ENCODE results near the gene TMEM141. TPM values are rescaled to one million over a fixed set of nuclear protein-coding genes. Genes with fewer than 3 reads are reported as not detected.

Gene TMEM141
- total RNA-seq, 1 donor from 2014 or later = 29.2 TPM

- H3K9me3 Mint-ChIP-seq (ENCODE audit: unreplicated experiment) = peaks cover 7% of the 10 kb centered on the region
- peaks cover 11% of the 10 kb centered on the region for H3K27me3 Mint-ChIP-seq (ENCODE audit: unreplicated experiment)
- H3K36me3 Mint-ChIP-seq (ENCODE audit: unreplicated experiment) = no peaks in the 10 kb centered on the region
- H3K4me3 Mint-ChIP-seq (ENCODE audit: unreplicated experiment) = no peak overlapping the region
- DNase-seq (ENCODE audit: extremely low spot score, unreplicated experiment) = no peak
- no peaks in the 10 kb centered on the region for H3K4me1 Mint-ChIP-seq (ENCODE audit: unreplicated experiment)
- no peak for TF ChIP-seq CTCF (IDR thresholded peaks at IDR 0.05)
- no peak overlapping the region for H3K27ac Mint-ChIP-seq (ENCODE audit: unreplicated experiment)
Observed at GRCh38 chr9:136756836-136757235, 34.3 kb upstream of the TMEM141 start.

GRCh38 chr9:136757328-136757727 is 33.8 kb upstream of the TMEM141 start:
- Mint-ChIP-seq H3K27me3 (ENCODE audit: unreplicated experiment) (peaks cover 7% of the 10 kb centered on the region), H3K4me1 (ENCODE audit: unreplicated experiment) (no peaks in the 10 kb centered on the region), H3K9me3 (ENCODE audit: unreplicated experiment) (peaks cover 7% of the 10 kb centered on the region), H3K27ac (ENCODE audit: unreplicated experiment) (no peak overlapping the region), H3K4me3 (ENCODE audit: unreplicated experiment) (no peak overlapping the region), H3K36me3 (ENCODE audit: unreplicated experiment) (no peaks in the 10 kb centered on the region)
- DNase-seq (ENCODE audit: extremely low spot score, unreplicated experiment) = no peak
- no peak for TF ChIP-seq CTCF (IDR thresholded peaks at IDR 0.05)

GRCh38 chr9:136757751-136758140 is 33.4 kb upstream of the TMEM141 start:
- peaks cover 2% of the 10 kb centered on the region for H3K9me3 Mint-ChIP-seq (ENCODE audit: unreplicated experiment)
- no peaks in the 10 kb centered on the region for H3K36me3 Mint-ChIP-seq (ENCODE audit: unreplicated experiment)
- H3K4me3 Mint-ChIP-seq (ENCODE audit: unreplicated experiment) = no peak overlapping the region
- no peak overlapping the region for H3K27ac Mint-ChIP-seq (ENCODE audit: unreplicated experiment)
- peaks cover 3% of the 10 kb centered on the region for H3K27me3 Mint-ChIP-seq (ENCODE audit: unreplicated experiment)
- H3K4me1 Mint-ChIP-seq (ENCODE audit: unreplicated experiment) = no peaks in the 10 kb centered on the region
- TF ChIP-seq CTCF (IDR thresholded peaks at IDR 0.05) = no peak
- no peak for DNase-seq (ENCODE audit: extremely low spot score, unreplicated experiment)

GRCh38 chr9:136759001-136759400 is 32.1 kb upstream of the TMEM141 start:
- Mint-ChIP-seq H3K4me3 (ENCODE audit: unreplicated experiment) (no peak overlapping the region), H3K9me3 (ENCODE audit: unreplicated experiment) (no peaks in the 10 kb centered on the region), H3K27me3 (ENCODE audit: unreplicated experiment) (no peaks in the 10 kb centered on the region), H3K27ac (ENCODE audit: unreplicated experiment) (no peak overlapping the region), H3K4me1 (ENCODE audit: unreplicated experiment) (no peaks in the 10 kb centered on the region), H3K36me3 (ENCODE audit: unreplicated experiment) (no peaks in the 10 kb centered on the region)
- TF ChIP-seq CTCF (IDR thresholded peaks at IDR 0.05) = no peak
- DNase-seq (ENCODE audit: extremely low spot score, unreplicated experiment) = no peak

- Mint-ChIP-seq H3K4me1 (ENCODE audit: unreplicated experiment) (no peaks in the 10 kb centered on the region), H3K27me3 (ENCODE audit: unreplicated experiment) (no peaks in the 10 kb centered on the region), H3K27ac (ENCODE audit: unreplicated experiment) (no peak overlapping the region), H3K36me3 (ENCODE audit: unreplicated experiment) (no peaks in the 10 kb centered on the region), H3K9me3 (ENCODE audit: unreplicated experiment) (no peaks in the 10 kb centered on the region), H3K4me3 (ENCODE audit: unreplicated experiment) (no peak overlapping the region)
- no peak for DNase-seq (ENCODE audit: extremely low spot score, unreplicated experiment)
- TF ChIP-seq CTCF (IDR thresholded peaks at IDR 0.05) = no peak
Observed at GRCh38 chr9:136759436-136760325, 31.5 kb upstream of the TMEM141 start.

Measured in osteocyte (in vitro differentiated cells).